Smooth muscle cell (in vitro differentiated cells): Measurements from ENCODE around the gene TRPV5. TPM values are rescaled to one million over a fixed set of nuclear protein-coding genes. Genes with fewer than 3 reads are reported as not detected.

Experiments
- DNase-seq: peaks from one replicate; lab custom pipeline; 2025; ENCODE audit not compliant: unreplicated experiment; lab: John Stamatoyannopoulos, UW
- H2AFZ ChIP-seq: fragments of 200-600 bp; sonication (generic); 2 replicates; pipeline ENCODE4 v1.6.0; 2016; ENCODE audit warnings: antibody characterized with exemption, low read depth, mild to moderate bottlenecking
- H3F3A ChIP-seq: fragments of 200-600 bp; sonication (generic); 2 replicates; pipeline ENCODE4 v1.6.0; 2017; ENCODE audit warnings: antibody characterized with exemption, low read depth
- H3K27ac ChIP-seq: fragments of 200-600 bp; sonication (generic); 2 replicates; pipeline ENCODE4 v1.5.1; 2016; ENCODE audit warnings: low read depth, mild to moderate bottlenecking
- H3K27me3 ChIP-seq: fragments of 200-600 bp; sonication (generic); 2 replicates; pipeline ENCODE4 v1.6.1; 2016; ENCODE audit warnings: low read depth, mild to moderate bottlenecking
- H3K36me3 ChIP-seq: fragments of 200-600 bp; sonication (generic); 2 replicates; pipeline ENCODE4 v1.5.1; 2016; ENCODE audit warnings: low read depth
- H3K4me1 ChIP-seq: fragments of 200-600 bp; sonication (generic); 2 replicates; pipeline ENCODE4 v1.5.1; 2016; ENCODE audit warnings: low read depth
- H3K4me2 ChIP-seq: fragments of 200-600 bp; sonication (generic); 2 replicates; pipeline ENCODE4 v1.6.0; 2016; ENCODE audit warnings: mild to moderate bottlenecking
- H3K4me3 ChIP-seq: fragments of 200-600 bp; sonication (generic); 2 replicates; pipeline ENCODE4 v1.5.1; 2016; ENCODE audit warnings: mild to moderate bottlenecking
- H3K79me2 ChIP-seq: fragments of 200-600 bp; sonication (generic); 2 replicates; pipeline ENCODE4 v1.6.0; 2016; ENCODE audit warnings: low read depth, mild to moderate bottlenecking
- H3K9ac ChIP-seq: fragments of 200-600 bp; sonication (generic); 2 replicates; pipeline ENCODE4 v1.6.0; 2016; ENCODE audit warnings: low read depth
- H3K9me3 ChIP-seq: fragments of 200-600 bp; sonication (generic); replicated peaks from 2 replicates; pipeline ENCODE4 v1.5.1; 2016; ENCODE audit warnings: low read depth
- H4K20me1 ChIP-seq: fragments of 200-600 bp; sonication (generic); 2 replicates; pipeline ENCODE4 v1.6.0; 2016; ENCODE audit warnings: low read depth
- CTCF ChIP-seq: fragments of 200-600 bp; sonication (generic); IDR thresholded peaks from 2 replicates; pipeline ENCODE4 v1.5.1; 2017; ENCODE audit warnings: borderline replicate concordance, mild to moderate bottlenecking, antibody characterized with exemption; ENCODE audit not compliant: insufficient read depth, poor library complexity, severe bottlenecking
- WGBS: methylation state at CpG from one replicate; pipeline ENCODE4 v1.1.7; 2016; ENCODE audit warnings: low lambda C conversion rate; 5-methylcytosine and 5-hydroxymethylcytosine counted together
- polyA plus RNA-seq: library from polyadenylated mRNA; unstranded; fragments of >200 nt; fragmentation: Nextera tagmentation; extraction: Ambion mirVana; gene quantifications from 2 replicates; pipeline ENCODE4 v1.2.1, GENCODE V29; 2016
- total RNA-seq: library from RNA; depleted of rRNA; stranded (reverse); fragments of >200 nt; gene quantifications from 2 replicates; pipeline ENCODE4 v1.2.3, GENCODE V29; 2014

TRPV5 gene
- total and polyA plus RNA-seq, 2 experiments from 2014 or later: not detected

- 94% methylated on average over 3 of the region's 3 CpGs for WGBS
- no peak for DNase-seq
- Histone ChIP-seq H3K9me3 (no peaks in the 10 kb centered on the region), H3K36me3 (no peaks in the 10 kb centered on the region), H3K27me3 (peaks cover 20% of the 10 kb centered on the region), H3K4me2 (no peak overlapping the region), H2AFZ (no peak overlapping the region), H3K27ac (no peak overlapping the region), H4K20me1 (no peaks in the 10 kb centered on the region), H3F3A (no peaks in the 10 kb centered on the region), H3K79me2 (no peaks in the 10 kb centered on the region), H3K9ac (no peak overlapping the region), H3K4me1 (no peaks in the 10 kb centered on the region), H3K4me3 (no peak overlapping the region)
- no peak for TF ChIP-seq CTCF
Observed at GRCh38 chr7:142896151-142896550, 37.4 kb downstream of the TRPV5 start.

DNA sequence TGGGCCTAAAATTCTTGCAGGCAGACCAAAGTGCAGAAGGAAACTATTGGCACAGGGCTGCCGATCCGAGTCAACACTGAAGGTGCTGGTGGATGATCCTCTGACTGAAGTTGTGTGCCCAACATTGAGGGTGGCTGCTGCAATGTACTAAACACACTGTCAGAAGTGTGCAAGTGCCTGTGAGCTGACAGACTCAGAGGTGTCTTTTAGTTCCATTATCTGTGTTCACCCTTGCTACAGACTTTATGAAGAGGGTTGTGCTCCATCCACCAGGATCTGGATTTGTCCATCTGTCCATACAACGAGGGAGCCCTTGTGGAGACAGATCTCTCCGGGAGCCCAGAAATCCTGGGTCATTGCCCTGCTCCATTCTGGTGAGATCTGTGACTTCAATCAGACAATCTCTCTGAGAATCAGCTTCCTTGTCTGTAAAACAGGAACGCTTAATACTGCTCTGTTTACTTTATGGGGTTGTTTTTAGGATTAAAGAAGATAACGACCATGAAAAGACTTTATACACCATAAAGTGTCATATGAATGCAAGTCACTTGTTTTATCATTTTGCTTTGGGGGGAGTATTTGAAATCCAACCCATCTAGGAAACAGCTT is 38.5 kb downstream of the TRPV5 start:
- H3K36me3 ChIP-seq: no peaks in the 10 kb centered on the region
- 65% methylated on average over 6 of the region's 6 CpGs for WGBS
- no peak overlapping the region for H2AFZ ChIP-seq
- peaks cover 20% of the 10 kb centered on the region for H3K27me3 ChIP-seq
- H3K4me1 ChIP-seq: no peaks in the 10 kb centered on the region
- no peak overlapping the region for H3K4me3 ChIP-seq
- H4K20me1 ChIP-seq: no peaks in the 10 kb centered on the region
- no peaks in the 10 kb centered on the region for H3K79me2 ChIP-seq
- H3K9ac ChIP-seq: no peak overlapping the region
- TF ChIP-seq CTCF: no peak
- no peak for DNase-seq
- H3K4me2 ChIP-seq: no peak overlapping the region
- no peak overlapping the region for H3K27ac ChIP-seq
- H3F3A ChIP-seq: no peaks in the 10 kb centered on the region
- H3K9me3 ChIP-seq: no peaks in the 10 kb centered on the region

GRCh38 chr7:142894112-142894984 is 39.2 kb downstream of the TRPV5 start:
- Histone ChIP-seq H3K4me3 (no peak overlapping the region), H3K36me3 (no peaks in the 10 kb centered on the region), H4K20me1 (no peaks in the 10 kb centered on the region), H3F3A (no peaks in the 10 kb centered on the region), H3K4me2 (no peak overlapping the region), H2AFZ (no peak overlapping the region), H3K4me1 (no peaks in the 10 kb centered on the region), H3K9me3 (no peaks in the 10 kb centered on the region), H3K79me2 (no peaks in the 10 kb centered on the region), H3K27ac (no peak overlapping the region), H3K9ac (no peak overlapping the region), H3K27me3 (peaks cover 20% of the 10 kb centered on the region)
- DNase-seq: no peak
- TF ChIP-seq CTCF: no peak
- 88% methylated on average over 12 of the region's 12 CpGs for WGBS
